Ascending aorta (tissue), 2 donors: ENCODE results near the gene MEIS2. TPM values are rescaled to one million over a fixed set of nuclear protein-coding genes. Genes with fewer than 3 reads are reported as not detected.

Source experiments
- DNase-seq, 2 donors: peaks; one replicate each; pipeline ENCODE4 v3.0.0-alpha.2; 2019; ENCODE audit warnings: low spot score in 2 of 2
- H3K27ac ChIP-seq, 2 donors: fragments of 200-600 bp; sonication (generic); one replicate each; pipeline ENCODE4 v1.5.1; 2016 to 2017; ENCODE audit warnings: mild to moderate bottlenecking in 1 of 2
- H3K27me3 ChIP-seq: fragments of 200-600 bp; sonication (generic); one replicate; pipeline ENCODE4 v1.5.1; 2017
- H3K36me3 ChIP-seq, 2 donors: fragments of 200-600 bp; sonication (generic); one replicate each; pipeline ENCODE4 v1.5.1; 2016
- H3K4me1 ChIP-seq, 2 donors: fragments of 200-600 bp; sonication (generic); one replicate each; pipeline ENCODE4 v1.5.1; 2016 to 2017; ENCODE audit warnings: mild to moderate bottlenecking in 1 of 2
- H3K4me3 ChIP-seq, 2 donors: fragments of 200-600 bp; sonication (generic); one replicate each; pipeline ENCODE4 v1.5.1; 2016 to 2017; ENCODE audit warnings: mild to moderate bottlenecking in 1 of 2
- H3K9me3 ChIP-seq, 2 donors: fragments of 200-600 bp; sonication (generic); one replicate each; pipeline ENCODE4 v1.5.1; 2016
- CTCF ChIP-seq, 3 experiments: fragments of 200-600 bp in 2 of 3; fragments of 450-650 bp in 1 of 3; sonication (generic) in 2 of 3; IDR thresholded peaks; one replicate each; pipeline ENCODE4 v1.5.1; 2016 to 2019; ENCODE audit warnings: antibody characterized with exemption in 3 of 3, mild to moderate bottlenecking in 1 of 3, moderate library complexity in 1 of 3
- intact Hi-C: fragments of 100-400 bp; cut with DNase I; formaldehyde crosslinking; loops from one replicate; pipeline ENCODE4 v1.15.1; 2023
- total RNA-seq: library from RNA; depleted of rRNA; stranded (reverse); fragments of >200 nt; gene quantifications from one replicate; pipeline ENCODE4 v1.1.0, GENCODE V29; 2016

MEIS2 gene
- total RNA-seq, 1 donor from 2014 or later: 11.5 TPM

GRCh38 chr15:37031198-37031597 lies 69.2 kb downstream of the MEIS2 start:
- Histone ChIP-seq H3K9me3 (no peaks in the 10 kb centered on the region), H3K27ac (no peak overlapping the region), H3K4me1 (no peaks in the 10 kb centered on the region), H3K4me3 (no peak overlapping the region), H3K36me3 (peaks cover 2 to 7% of the 10 kb centered on the region in 2 donors), H3K27me3 (no peaks in the 10 kb centered on the region)
- no peak for TF ChIP-seq CTCF (IDR thresholded peaks at IDR 0.05)
- DNase-seq: no peak
- intact Hi-C loops: no loop called here

DNA sequence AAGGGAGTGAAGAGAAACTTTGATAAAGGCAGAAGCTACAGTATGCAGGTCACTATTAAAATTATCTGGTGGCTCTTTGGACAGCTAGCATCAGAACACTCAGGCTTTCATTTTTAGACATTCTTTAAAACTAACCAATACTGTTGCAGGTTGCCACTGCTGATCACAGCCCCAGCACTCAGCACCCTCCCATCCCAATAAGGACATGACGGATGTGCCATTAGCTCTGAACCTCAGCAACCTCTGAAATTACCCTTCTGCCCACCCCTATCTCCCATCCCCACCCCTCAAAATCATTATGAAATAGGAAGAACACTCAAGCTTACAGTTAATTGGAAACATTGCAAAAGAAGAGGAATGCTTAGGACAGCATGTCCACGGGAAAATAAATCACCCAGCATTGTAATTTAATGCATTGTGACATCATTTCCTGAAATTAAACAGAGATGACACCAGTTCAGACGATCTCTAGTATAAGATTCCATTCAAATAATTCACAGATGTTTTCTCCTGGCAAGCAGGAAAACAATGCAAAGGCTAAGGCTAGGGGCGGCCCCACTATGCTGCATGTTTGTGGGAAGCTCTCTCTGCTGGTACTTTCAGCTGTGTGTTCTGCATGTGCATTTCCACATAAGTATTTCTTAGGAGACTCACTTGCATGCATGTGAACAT lies 71.6 kb downstream of the MEIS2 start:
- no peak overlapping the region for H3K4me3 ChIP-seq
- H3K27me3 ChIP-seq: no peaks in the 10 kb centered on the region
- H3K36me3 ChIP-seq: peaks cover 0 to 2% of the 10 kb centered on the region in 2 donors
- no peaks in the 10 kb centered on the region for H3K4me1 ChIP-seq
- no peak for TF ChIP-seq CTCF (IDR thresholded peaks at IDR 0.05)
- H3K9me3 ChIP-seq: no peaks in the 10 kb centered on the region
- intact Hi-C loops: no loop called here
- no peak overlapping the region for H3K27ac ChIP-seq
- DNase-seq: no peak

GRCh38 chr15:37020852-37021251 lies 79.5 kb downstream of the MEIS2 start:
- no peak overlapping the region for H3K4me3 ChIP-seq
- no peaks in the 10 kb centered on the region for H3K36me3 ChIP-seq
- no peaks in the 10 kb centered on the region for H3K9me3 ChIP-seq
- peak overlapping the region; percentile 72 to 75 for H3K27ac ChIP-seq
- TF ChIP-seq CTCF (IDR thresholded peaks at IDR 0.05): no peak
- H3K4me1 ChIP-seq: peaks cover 0 to 8% of the 10 kb centered on the region in 2 donors
- intact Hi-C loops: no loop called here
- no peaks in the 10 kb centered on the region for H3K27me3 ChIP-seq
- DNase-seq: no peak

DNA sequence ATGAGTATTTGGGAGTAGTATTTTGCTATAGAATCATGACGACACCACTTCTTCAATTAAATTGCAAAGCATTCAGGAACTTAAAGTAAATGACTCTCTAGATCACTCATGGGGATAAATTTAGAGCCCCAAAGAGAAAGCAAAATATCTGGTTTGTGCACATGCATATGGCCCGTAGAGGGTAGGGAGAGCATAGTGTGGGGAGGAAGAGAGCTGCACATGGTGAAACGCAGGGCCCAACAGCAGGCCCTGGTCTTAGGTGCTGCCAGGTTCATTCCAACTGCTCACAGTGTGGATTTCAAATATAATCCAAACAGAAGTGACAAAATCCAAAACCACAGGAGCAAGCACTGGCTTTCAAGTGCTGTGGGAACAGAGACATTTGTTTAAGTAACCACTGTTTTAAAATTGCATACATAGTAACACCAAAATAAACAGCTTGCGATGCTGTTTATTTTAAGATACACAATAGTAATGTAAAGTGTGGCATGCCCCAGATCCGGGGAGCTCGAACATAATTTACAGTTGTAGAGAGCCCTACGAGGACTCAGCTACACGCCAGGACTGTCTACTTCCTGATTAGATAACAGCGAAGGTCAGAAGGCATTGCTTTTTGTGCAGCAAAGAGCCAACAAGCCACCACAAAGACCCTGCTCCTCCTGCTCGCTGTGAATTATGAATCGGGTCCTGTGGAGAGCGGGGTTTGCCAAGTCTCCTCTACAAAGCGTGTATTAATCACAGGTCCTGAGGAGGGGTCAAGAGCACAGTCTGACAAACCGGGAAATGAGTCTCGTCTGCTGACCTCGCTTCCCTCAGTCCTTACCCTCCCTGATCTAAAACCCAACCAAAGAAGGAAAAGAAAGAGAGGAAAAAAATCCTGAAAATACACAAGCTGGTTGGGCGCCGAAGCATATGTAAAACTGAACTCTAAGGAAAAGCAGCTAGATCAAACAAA lies 80.6 kb downstream of the MEIS2 start:
- Histone ChIP-seq H3K4me3 (peak overlapping the region; percentile 27 to 46), H3K27me3 (no peaks in the 10 kb centered on the region), H3K36me3 (no peaks in the 10 kb centered on the region), H3K27ac (peak overlapping the region; percentile 72 to 75), H3K4me1 (peaks cover 3 to 12% of the 10 kb centered on the region in 2 donors), H3K9me3 (no peaks in the 10 kb centered on the region)
- DNase-seq: no peak
- intact Hi-C loops: loop anchor here (10.0 kb wide), 1 partner anchor 1325 kb away; no protein-coding TSS in a partner anchor
- no peak for TF ChIP-seq CTCF (IDR thresholded peaks at IDR 0.05)

DNA sequence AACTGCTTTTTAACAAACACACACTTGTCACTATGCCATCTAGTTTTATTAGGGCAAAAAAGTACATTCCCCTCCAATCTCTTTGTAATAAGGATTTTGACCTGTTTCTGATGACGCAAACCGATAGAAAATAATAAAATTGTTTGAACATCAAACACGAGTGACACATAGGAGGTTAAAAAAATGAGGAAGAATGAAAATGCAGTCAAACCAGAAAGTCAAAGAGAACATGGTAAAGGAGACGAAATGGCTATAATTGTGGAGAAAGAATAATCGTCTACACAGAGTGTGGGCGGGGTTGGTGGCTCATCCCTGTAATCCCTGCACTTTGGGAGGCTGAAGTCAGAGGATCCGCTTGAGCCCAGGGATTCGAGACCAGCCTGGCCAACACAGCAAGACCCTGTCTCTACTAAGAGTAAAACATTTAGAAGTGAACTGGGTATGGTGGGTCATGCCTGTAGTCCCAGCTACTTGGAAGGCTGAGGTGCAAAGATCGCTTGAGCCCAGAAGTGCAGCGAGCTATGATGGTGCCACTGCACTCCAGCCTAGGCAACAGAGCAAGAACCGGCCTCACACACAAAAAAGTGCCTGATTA lies 83.2 kb downstream of the MEIS2 start:
- intact Hi-C loops: loop anchor here (10.0 kb wide), 1 partner anchor 1322 kb away; no protein-coding TSS in a partner anchor
- peak overlapping the region; percentile 61 to 82 for H3K27ac ChIP-seq
- no peaks in the 10 kb centered on the region for H3K36me3 ChIP-seq
- H3K9me3 ChIP-seq: no peaks in the 10 kb centered on the region
- H3K27me3 ChIP-seq: no peaks in the 10 kb centered on the region
- peaks cover 3 to 19% of the 10 kb centered on the region in 2 donors for H3K4me1 ChIP-seq
- DNase-seq: no peak
- no peak for TF ChIP-seq CTCF (IDR thresholded peaks at IDR 0.05)
- H3K4me3 ChIP-seq: no peak overlapping the region
